Measurements from ENCODE around the gene MEGF6.

GRCh38 chr1:3563610-3564009 is 47.7 kb downstream of the MEGF6 start:
- TF ChIP-seq, protein P1, sequence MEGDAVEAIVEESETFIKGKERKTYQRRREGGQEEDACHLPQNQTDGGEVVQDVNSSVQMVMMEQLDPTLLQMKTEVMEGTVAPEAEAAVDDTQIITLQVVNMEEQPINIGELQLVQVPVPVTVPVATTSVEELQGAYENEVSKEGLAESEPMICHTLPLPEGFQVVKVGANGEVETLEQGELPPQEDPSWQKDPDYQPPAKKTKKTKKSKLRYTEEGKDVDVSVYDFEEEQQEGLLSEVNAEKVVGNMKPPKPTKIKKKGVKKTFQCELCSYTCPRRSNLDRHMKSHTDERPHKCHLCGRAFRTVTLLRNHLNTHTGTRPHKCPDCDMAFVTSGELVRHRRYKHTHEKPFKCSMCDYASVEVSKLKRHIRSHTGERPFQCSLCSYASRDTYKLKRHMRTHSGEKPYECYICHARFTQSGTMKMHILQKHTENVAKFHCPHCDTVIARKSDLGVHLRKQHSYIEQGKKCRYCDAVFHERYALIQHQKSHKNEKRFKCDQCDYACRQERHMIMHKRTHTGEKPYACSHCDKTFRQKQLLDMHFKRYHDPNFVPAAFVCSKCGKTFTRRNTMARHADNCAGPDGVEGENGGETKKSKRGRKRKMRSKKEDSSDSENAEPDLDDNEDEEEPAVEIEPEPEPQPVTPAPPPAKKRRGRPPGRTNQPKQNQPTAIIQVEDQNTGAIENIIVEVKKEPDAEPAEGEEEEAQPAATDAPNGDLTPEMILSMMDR (IDR thresholded peaks at IDR 0.05) = no peak
- no peak for TF ChIP-seq POLR2A (IDR thresholded peaks at IDR 0.05)

All from heart left ventricle (tissue), 13 donors.